ENCODE measurements around the gene CATSPERD. TPM values are rescaled to one million over a fixed set of nuclear protein-coding genes. Genes with fewer than 3 reads are reported as not detected.

Gene CATSPERD
- total and polyA plus RNA-seq, 7 experiments from 2014 or later, result 0.07 TPM; not detected in 6

- H3K36me3 ChIP-seq (ENCODE audit: control insufficient read depth in 2 of 3, insufficient read depth in 3 of 3, low read length in 3 of 3), result peaks cover 0 to 67% (median 10%) of the 10 kb centered on the region in 3 experiments
- Mint-ChIP-seq H3K4me3 (no peak overlapping the region), H3K27me3 (no peaks in the 10 kb centered on the region), H3K9me3 (peaks cover 0 to 3% (median 0%) of the 10 kb centered on the region in 11 donors), H3K27ac (peak overlapping the region in 4 of 9 donors; percentile 15 to 59 (median 43)), H3K4me1 (peaks cover 5 to 24% (median 21%) of the 10 kb centered on the region in 7 donors), H3K36me3 (peaks cover 0 to 15% (median 0%) of the 10 kb centered on the region in 5 donors)
- DNase-seq (no peak), ATAC-seq (no peak)
- ChIA-PET CTCF (no interaction called here), POLR2A (interaction anchor here (1.1 kb wide), 1 partner anchor 25 kb away, joined by 3 read pairs; no protein-coding TSS in a partner anchor)
- H3K4me3 ChIP-seq (ENCODE audit: low read length), result no peak overlapping the region
- no peaks in the 10 kb centered on the region for H3K27me3 ChIP-seq (ENCODE audit: control insufficient read depth in 2 of 2, insufficient read depth in 2 of 2, low read length in 2 of 2)
- peaks cover 8 to 11% of the 10 kb centered on the region in 2 donors for H3K4me1 ChIP-seq (ENCODE audit: control insufficient read depth in 2 of 2, insufficient read depth in 2 of 2, low read length in 2 of 2)
- no peaks in the 10 kb centered on the region for H3K9me3 ChIP-seq (ENCODE audit: control insufficient read depth in 2 of 3, low read length in 3 of 3)
- intact Hi-C loops (cut with micrococcal nuclease), result no loop called here
- no peak overlapping the region for H3K27ac ChIP-seq (ENCODE audit: low read depth, low read length)
These were observed 27.0 kb upstream of the CATSPERD start for GRCh38 chr19:5693195-5694166.

- Histone ChIP-seq H3K27ac (ENCODE audit: low read depth, low read length) (no peak overlapping the region), H3K36me3 (ENCODE audit: control insufficient read depth in 2 of 3, insufficient read depth in 3 of 3, low read length in 3 of 3) (peaks cover 0 to 76% (median 10%) of the 10 kb centered on the region in 3 experiments), H3K9me3 (ENCODE audit: control insufficient read depth in 2 of 3, low read length in 3 of 3) (no peaks in the 10 kb centered on the region), H3K27me3 (ENCODE audit: control insufficient read depth in 2 of 2, insufficient read depth in 2 of 2, low read length in 2 of 2) (no peaks in the 10 kb centered on the region), H3K4me3 (ENCODE audit: low read length) (no peak overlapping the region), H3K4me1 (ENCODE audit: control insufficient read depth in 2 of 2, insufficient read depth in 2 of 2, low read length in 2 of 2) (peaks cover 8 to 11% of the 10 kb centered on the region in 2 donors)
- H3K4me1 Mint-ChIP-seq, result peaks cover 5 to 20% (median 17%) of the 10 kb centered on the region in 7 donors
- peaks cover 0 to 3% (median 0%) of the 10 kb centered on the region in 11 donors for H3K9me3 Mint-ChIP-seq
- no peaks in the 10 kb centered on the region for H3K27me3 Mint-ChIP-seq
- DNase-seq (no peak), ATAC-seq (no peak)
- POLR2A ChIA-PET, result interaction anchor here (1.1 kb wide), 1 partner anchor 24 kb away, joined by 3 read pairs; no protein-coding TSS in a partner anchor
- intact Hi-C loops (cut with micrococcal nuclease), result no loop called here
- CTCF ChIA-PET, result no interaction called here
- peak overlapping the region in 2 of 10 donors; percentile 20 to 23 for H3K4me3 Mint-ChIP-seq
- peak overlapping the region in 3 of 9 donors; percentile 33 to 59 (median 55) for H3K27ac Mint-ChIP-seq
- peaks cover 0 to 15% (median 0%) of the 10 kb centered on the region in 5 donors for H3K36me3 Mint-ChIP-seq
These were observed 26.1 kb upstream of the CATSPERD start for GRCh38 chr19:5694167-5694955.

- ATAC-seq (no peak), DNase-seq (no peak)
- ChIA-PET POLR2A (no interaction called here), CTCF (no interaction called here)
- Mint-ChIP-seq H3K27ac (peak overlapping the region in 1 of 9 donors; percentile 25), H3K36me3 (peaks cover 0 to 15% (median 0%) of the 10 kb centered on the region in 5 donors), H3K4me1 (peaks cover 5 to 15% (median 13%) of the 10 kb centered on the region in 7 donors), H3K4me3 (no peak overlapping the region), H3K27me3 (no peaks in the 10 kb centered on the region), H3K9me3 (peaks cover 0 to 3% (median 0%) of the 10 kb centered on the region in 11 donors)
- intact Hi-C loops (cut with micrococcal nuclease), result no loop called here
- Histone ChIP-seq H3K9me3 (ENCODE audit: control insufficient read depth in 2 of 3, low read length in 3 of 3) (no peaks in the 10 kb centered on the region), H3K36me3 (ENCODE audit: control insufficient read depth in 2 of 3, insufficient read depth in 3 of 3, low read length in 3 of 3) (peaks cover 0 to 79% (median 10%) of the 10 kb centered on the region in 3 experiments), H3K4me3 (ENCODE audit: low read length) (no peak overlapping the region), H3K27ac (ENCODE audit: low read depth, low read length) (no peak overlapping the region), H3K27me3 (ENCODE audit: control insufficient read depth in 2 of 2, insufficient read depth in 2 of 2, low read length in 2 of 2) (no peaks in the 10 kb centered on the region), H3K4me1 (ENCODE audit: control insufficient read depth in 2 of 2, insufficient read depth in 2 of 2, low read length in 2 of 2) (peaks cover 8% of the 10 kb centered on the region in 2 donors)
These were observed 25.3 kb upstream of the CATSPERD start for GRCh38 chr19:5694956-5695648.

GRCh38 chr19:5695649-5696195 is 24.7 kb upstream of the CATSPERD start:
- intact Hi-C loops (cut with micrococcal nuclease), result no loop called here
- CTCF ChIA-PET, result no interaction called here
- peaks cover 0 to under 1% (median 0%) of the 10 kb centered on the region in 11 donors for H3K9me3 Mint-ChIP-seq

GRCh38 chr19:5696196-5697021 is 24.0 kb upstream of the CATSPERD start:
- DNase-seq (no peak), ATAC-seq (no peak)
- H3K4me1 ChIP-seq (ENCODE audit: control insufficient read depth in 2 of 2, insufficient read depth in 2 of 2, low read length in 2 of 2), result peaks cover 8% of the 10 kb centered on the region in 2 donors
- ChIA-PET POLR2A (interaction anchor here (0.6 kb wide), 1 partner anchor 18 kb away, joined by 6 read pairs; no protein-coding TSS in a partner anchor), CTCF (no interaction called here)
- Mint-ChIP-seq H3K27ac (peak overlapping the region in 1 of 9 donors; percentile 75), H3K4me1 (peaks cover 0 to 7% (median 5%) of the 10 kb centered on the region in 7 donors), H3K9me3 (no peaks in the 10 kb centered on the region), H3K4me3 (no peak overlapping the region), H3K27me3 (no peaks in the 10 kb centered on the region), H3K36me3 (peaks cover 0 to 12% (median 0%) of the 10 kb centered on the region in 5 donors)
- H3K36me3 ChIP-seq (ENCODE audit: control insufficient read depth in 2 of 3, insufficient read depth in 3 of 3, low read length in 3 of 3), result peaks cover 0 to 92% (median 10%) of the 10 kb centered on the region in 3 experiments
- no peak overlapping the region for H3K27ac ChIP-seq (ENCODE audit: low read depth, low read length)
- H3K4me3 ChIP-seq (ENCODE audit: low read length), result no peak overlapping the region
- intact Hi-C loops (cut with micrococcal nuclease), result no loop called here
- H3K9me3 ChIP-seq (ENCODE audit: control insufficient read depth in 2 of 3, low read length in 3 of 3), result no peaks in the 10 kb centered on the region
- no peaks in the 10 kb centered on the region for H3K27me3 ChIP-seq (ENCODE audit: control insufficient read depth in 2 of 2, insufficient read depth in 2 of 2, low read length in 2 of 2)

More at GRCh38 chr19:5695649-5696195, 24.7 kb upstream of the CATSPERD start:
- Mint-ChIP-seq H3K27ac (no peak overlapping the region), H3K4me1 (peaks cover 2 to 11% (median 8%) of the 10 kb centered on the region in 7 donors), H3K4me3 (no peak overlapping the region), H3K27me3 (no peaks in the 10 kb centered on the region), H3K36me3 (peaks cover 0 to 11% (median 0%) of the 10 kb centered on the region in 5 donors)
- POLR2A ChIA-PET, result no interaction called here
- H3K36me3 ChIP-seq (ENCODE audit: control insufficient read depth in 2 of 3, insufficient read depth in 3 of 3, low read length in 3 of 3), result peaks cover 0 to 85% (median 10%) of the 10 kb centered on the region in 3 experiments
- no peak overlapping the region for H3K27ac ChIP-seq (ENCODE audit: low read depth, low read length)
- no peak for DNase-seq
- peaks cover 8% of the 10 kb centered on the region in 2 donors for H3K4me1 ChIP-seq (ENCODE audit: control insufficient read depth in 2 of 2, insufficient read depth in 2 of 2, low read length in 2 of 2)
- H3K9me3 ChIP-seq (ENCODE audit: control insufficient read depth in 2 of 3, low read length in 3 of 3), result no peaks in the 10 kb centered on the region
- H3K27me3 ChIP-seq (ENCODE audit: control insufficient read depth in 2 of 2, insufficient read depth in 2 of 2, low read length in 2 of 2), result no peaks in the 10 kb centered on the region
- no peak overlapping the region for H3K4me3 ChIP-seq (ENCODE audit: low read length)
- no peak for ATAC-seq
